Rectal smooth muscle tissue (tissue), 1 donor: ENCODE results near the gene CDA.

Experiments
- H3K27ac ChIP-seq: one replicate; pipeline ENCODE4 v1.7.0; 2013; ENCODE audit warnings: low read depth, low read length, inconsistent platforms
- H3K27me3 ChIP-seq: one replicate; pipeline ENCODE4 v1.7.0; 2013; ENCODE audit warnings: low read length; ENCODE audit not compliant: control insufficient read depth, insufficient read depth
- H3K36me3 ChIP-seq: one replicate; pipeline ENCODE4 v1.7.0; 2013; ENCODE audit warnings: low read length; ENCODE audit not compliant: control insufficient read depth, insufficient read depth
- H3K4me1 ChIP-seq: one replicate; pipeline ENCODE4 v1.7.0; 2013; ENCODE audit warnings: low read length; ENCODE audit not compliant: control insufficient read depth, insufficient read depth
- H3K4me3 ChIP-seq: one replicate; pipeline ENCODE4 v1.7.0; 2013; ENCODE audit warnings: low read length
- H3K9ac ChIP-seq: one replicate; pipeline ENCODE4 v1.7.0; 2013; ENCODE audit warnings: low read length

The CDA gene

DNA sequence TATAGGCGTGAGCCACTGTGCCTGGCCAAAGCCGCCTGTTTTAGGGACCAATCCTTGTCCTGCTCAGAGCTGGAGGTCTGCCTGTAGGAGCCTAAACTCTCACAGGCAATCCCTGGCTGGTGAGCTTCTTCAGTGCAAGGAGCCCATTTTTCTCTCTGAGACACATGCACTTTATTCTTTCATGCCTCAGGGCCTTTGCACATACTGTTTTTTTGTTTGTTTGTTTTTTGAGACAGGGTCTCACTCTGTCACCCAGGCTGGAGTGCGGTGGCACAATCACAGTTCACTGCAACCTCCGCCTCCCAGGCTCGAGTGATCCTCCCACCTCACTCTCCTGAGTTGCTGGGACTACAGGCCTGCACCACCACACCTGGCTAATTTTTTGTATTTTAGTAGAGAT, 22.8 kb downstream of the CDA start:
- no peak overlapping the region for H3K27ac ChIP-seq
- no peak overlapping the region for H3K9ac ChIP-seq
- H3K27me3 ChIP-seq: no peaks in the 10 kb centered on the region
- H3K4me1 ChIP-seq: peaks cover 3% of the 10 kb centered on the region
- no peaks in the 10 kb centered on the region for H3K36me3 ChIP-seq
- H3K4me3 ChIP-seq: no peak overlapping the region

GRCh38 chr1:20612221-20612746, 23.4 kb downstream of the CDA start:
- peaks cover 3% of the 10 kb centered on the region for H3K4me1 ChIP-seq
- H3K36me3 ChIP-seq: no peaks in the 10 kb centered on the region
- H3K9ac ChIP-seq: no peak overlapping the region
- H3K4me3 ChIP-seq: no peak overlapping the region
- H3K27me3 ChIP-seq: no peaks in the 10 kb centered on the region
- no peak overlapping the region for H3K27ac ChIP-seq

DNA sequence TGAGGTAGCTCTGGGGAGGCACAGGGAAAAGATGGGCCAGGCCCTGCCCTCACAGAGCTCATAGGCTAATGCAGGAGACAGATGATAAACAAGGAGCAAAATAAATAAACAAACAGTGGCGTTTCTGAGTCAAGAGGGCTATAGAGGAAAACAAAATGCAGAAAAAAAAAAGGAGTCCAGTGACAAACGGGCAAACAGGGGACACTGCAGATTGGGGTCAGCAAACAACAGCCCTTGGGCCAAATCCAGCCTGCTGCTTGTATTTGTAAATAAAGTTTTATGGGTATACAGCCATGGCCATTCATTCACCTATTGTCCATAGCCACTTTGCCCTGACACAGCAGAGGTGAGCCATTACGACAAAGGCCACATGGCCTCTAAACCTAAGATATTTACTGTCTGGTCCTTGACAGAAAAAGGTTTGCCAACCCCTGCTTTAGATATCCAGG, 25.3 kb downstream of the CDA start:
- Histone ChIP-seq H3K4me1 (peaks cover 3% of the 10 kb centered on the region), H3K36me3 (no peaks in the 10 kb centered on the region), H3K9ac (no peak overlapping the region), H3K27ac (peak overlapping the region; percentile 46), H3K4me3 (no peak overlapping the region), H3K27me3 (no peaks in the 10 kb centered on the region)

DNA sequence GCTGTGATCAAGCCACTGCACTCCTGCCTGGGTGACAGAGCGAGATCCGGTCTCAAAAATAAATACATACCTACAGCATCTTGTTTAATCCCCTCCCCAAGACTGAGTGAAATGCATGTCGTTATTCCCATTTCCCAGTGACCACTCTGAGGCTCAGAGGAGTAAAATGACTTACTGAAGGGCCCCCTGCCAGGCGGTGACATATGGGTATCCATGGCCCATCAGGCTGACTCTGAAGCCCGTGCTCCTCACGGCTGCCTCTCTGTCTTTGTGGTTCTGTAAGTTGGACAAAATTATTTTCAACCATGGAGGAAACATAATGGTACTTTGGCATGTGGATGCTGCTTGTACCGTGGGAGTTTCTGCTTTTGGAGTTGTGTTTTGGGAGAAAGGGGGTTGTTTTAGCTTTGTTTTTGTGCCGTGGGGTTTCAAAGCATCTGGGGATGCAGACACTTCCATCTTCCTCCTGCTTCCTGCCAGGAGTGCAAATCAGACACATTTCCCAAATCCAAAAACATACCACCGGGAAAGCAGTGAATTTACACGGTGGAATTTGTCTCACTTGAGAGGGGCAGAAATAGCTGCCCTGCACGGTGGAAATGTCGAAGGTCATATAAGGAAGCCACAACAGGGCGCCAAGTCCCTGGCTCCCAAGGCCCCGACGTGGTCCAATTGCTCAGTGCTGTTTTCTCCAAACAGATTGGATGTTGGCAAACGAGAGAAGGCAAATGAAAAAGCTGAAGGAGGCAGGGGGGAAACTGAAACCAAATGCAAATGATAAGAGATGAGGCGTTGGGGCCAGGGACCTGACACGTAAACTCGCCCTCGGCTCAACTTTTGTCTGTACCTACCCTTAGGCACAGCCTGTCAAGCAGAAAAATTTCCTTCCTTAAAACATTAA, 27.3 kb downstream of the CDA start:
- H3K27ac ChIP-seq: peak overlapping the region; percentile 30
- no peak overlapping the region for H3K4me3 ChIP-seq

DNA sequence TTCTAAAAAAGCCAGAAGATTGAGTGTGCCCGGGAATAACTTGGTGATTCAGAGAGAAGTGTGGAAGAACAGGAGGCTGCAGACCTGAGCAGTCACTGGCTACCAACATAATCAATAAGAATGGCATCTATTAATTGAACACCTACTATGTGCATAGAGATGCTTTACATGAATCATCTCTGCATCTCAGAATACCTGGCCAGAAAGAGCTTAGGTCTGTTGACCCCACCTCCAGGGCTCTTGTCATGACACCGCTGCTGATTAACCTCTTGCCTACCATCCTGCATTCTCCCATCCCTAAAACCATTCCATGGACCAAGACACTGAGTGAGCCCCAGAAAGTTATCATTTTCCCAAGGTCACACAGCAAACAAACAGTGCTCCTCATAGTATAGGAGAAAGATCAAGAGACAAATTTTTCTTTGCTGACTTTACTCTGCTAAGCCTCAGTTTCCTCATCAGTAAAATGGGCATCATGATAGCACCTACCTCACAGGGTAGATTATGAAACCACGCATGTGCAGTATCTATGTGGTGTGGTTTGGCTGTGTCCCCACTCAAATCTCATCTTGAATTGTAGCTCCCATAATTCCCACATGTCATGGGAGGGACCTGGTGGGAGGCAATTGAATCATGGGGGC, 28.1 kb downstream of the CDA start:
- Histone ChIP-seq H3K4me3 (no peak overlapping the region), H3K9ac (no peak overlapping the region), H3K27ac (peak overlapping the region; percentile 30), H3K27me3 (no peaks in the 10 kb centered on the region), H3K4me1 (peaks cover 3% of the 10 kb centered on the region), H3K36me3 (no peaks in the 10 kb centered on the region)

More for the DNA sequence above, 27.3 kb downstream of the CDA start:
- Histone ChIP-seq H3K27me3 (no peaks in the 10 kb centered on the region), H3K4me1 (peaks cover 3% of the 10 kb centered on the region), H3K9ac (no peak overlapping the region), H3K36me3 (no peaks in the 10 kb centered on the region)

DNA sequence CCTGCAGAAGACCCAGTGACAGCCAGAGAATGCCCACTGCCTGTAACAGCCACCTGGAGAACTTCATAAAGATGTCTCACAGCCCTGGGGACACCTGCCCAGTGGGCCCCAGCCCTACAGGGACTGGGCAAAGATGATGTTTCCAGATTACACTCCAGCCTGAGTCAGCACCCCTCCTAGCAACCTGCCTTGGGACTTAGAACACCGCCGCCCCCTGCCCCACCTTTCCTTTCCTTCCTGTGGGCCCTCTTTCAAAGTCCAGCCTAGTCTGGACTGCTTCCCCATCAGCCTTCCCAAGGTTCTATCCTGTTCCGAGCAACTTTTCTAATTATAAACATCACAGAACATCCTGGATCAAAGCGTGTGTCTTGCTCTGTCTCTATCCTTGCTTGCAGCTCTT, 29.7 kb downstream of the CDA start:
- Histone ChIP-seq H3K27me3 (no peaks in the 10 kb centered on the region), H3K4me1 (peaks cover 1% of the 10 kb centered on the region), H3K4me3 (no peak overlapping the region), H3K9ac (no peak overlapping the region), H3K36me3 (no peaks in the 10 kb centered on the region), H3K27ac (no peak overlapping the region)

- Histone ChIP-seq H3K9ac (no peak overlapping the region), H3K4me3 (no peak overlapping the region), H3K36me3 (no peaks in the 10 kb centered on the region), H3K27ac (no peak overlapping the region), H3K27me3 (no peaks in the 10 kb centered on the region), H3K4me1 (no peaks in the 10 kb centered on the region)
These were observed 31.1 kb downstream of the CDA start for GRCh38 chr1:20619999-20620398.

DNA sequence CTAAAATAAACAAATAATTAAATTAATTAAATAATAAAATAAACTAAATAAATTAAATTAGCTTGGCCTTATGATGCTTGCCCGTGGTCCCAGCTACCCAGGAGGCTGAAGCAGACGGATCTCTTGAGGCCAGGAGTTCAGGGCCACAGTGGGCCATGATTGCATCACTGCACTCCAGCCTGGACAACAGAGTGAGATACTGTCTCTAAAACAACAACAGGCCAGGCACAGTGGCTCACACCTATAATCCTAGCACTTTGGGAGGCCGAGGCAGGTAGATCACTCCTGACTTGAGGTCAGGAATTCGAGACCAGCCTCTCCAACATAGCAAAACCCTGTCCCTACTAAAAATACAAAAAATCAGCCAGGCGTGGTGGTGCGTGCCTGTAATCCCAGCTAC, 32.1 kb downstream of the CDA start:
- Histone ChIP-seq H3K27me3 (no peaks in the 10 kb centered on the region), H3K9ac (no peak overlapping the region), H3K4me1 (no peaks in the 10 kb centered on the region), H3K36me3 (no peaks in the 10 kb centered on the region), H3K4me3 (no peak overlapping the region), H3K27ac (no peak overlapping the region)

- no peaks in the 10 kb centered on the region for H3K27me3 ChIP-seq
- H3K27ac ChIP-seq: no peak overlapping the region
- no peak overlapping the region for H3K9ac ChIP-seq
- H3K4me1 ChIP-seq: no peaks in the 10 kb centered on the region
- no peak overlapping the region for H3K4me3 ChIP-seq
- H3K36me3 ChIP-seq: no peaks in the 10 kb centered on the region
These were observed 35.8 kb downstream of the CDA start for GRCh38 chr1:20624709-20625108.

GRCh38 chr1:20625176-20626097, 36.5 kb downstream of the CDA start:
- no peak overlapping the region for H3K27ac ChIP-seq

DNA sequence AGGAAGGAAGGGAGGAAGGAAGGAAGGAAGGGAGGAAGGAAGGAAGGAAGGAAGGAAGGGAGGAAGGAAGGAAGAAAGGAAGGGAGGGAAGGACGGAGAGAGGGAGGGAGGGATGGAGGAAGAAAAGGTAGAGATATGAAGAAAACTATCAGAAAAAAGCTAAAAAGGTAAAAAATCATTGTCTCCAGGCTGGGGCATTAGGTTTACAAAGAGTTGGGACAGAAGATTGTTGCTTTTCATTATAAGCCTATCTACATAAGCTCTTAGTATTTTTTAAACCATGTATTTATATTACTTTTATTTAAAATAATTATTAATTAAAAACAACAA, 37.2 kb downstream of the CDA start:
- H3K4me1 ChIP-seq: no peaks in the 10 kb centered on the region
- H3K27ac ChIP-seq: no peak overlapping the region
- H3K27me3 ChIP-seq: no peaks in the 10 kb centered on the region
- H3K9ac ChIP-seq: no peak overlapping the region
- no peaks in the 10 kb centered on the region for H3K36me3 ChIP-seq
- H3K4me3 ChIP-seq: no peak overlapping the region

More at GRCh38 chr1:20625176-20626097, 36.5 kb downstream of the CDA start:
- Histone ChIP-seq H3K4me3 (no peak overlapping the region), H3K36me3 (no peaks in the 10 kb centered on the region), H3K27me3 (no peaks in the 10 kb centered on the region), H3K4me1 (no peaks in the 10 kb centered on the region), H3K9ac (no peak overlapping the region)

DNA sequence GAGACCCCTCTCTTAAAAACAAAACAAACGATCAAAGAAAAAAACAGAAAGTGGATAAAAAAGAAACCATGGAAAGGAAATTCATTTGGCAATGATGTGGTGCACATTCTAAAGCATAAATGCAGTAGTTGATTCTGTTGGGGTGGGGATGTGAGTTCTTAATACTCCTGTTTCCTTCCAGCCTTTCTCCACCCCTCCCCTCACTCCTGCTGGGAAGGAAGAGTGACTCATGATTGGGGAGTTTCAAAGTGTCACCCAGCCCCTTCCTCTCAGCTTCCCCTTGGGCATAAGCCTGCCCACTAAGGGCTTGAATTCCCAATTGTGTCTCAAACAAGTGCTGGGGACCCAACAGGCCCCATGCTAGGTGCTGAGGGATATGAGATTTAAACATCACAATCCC, 37.6 kb downstream of the CDA start:
- Histone ChIP-seq H3K27ac (no peak overlapping the region), H3K4me3 (no peak overlapping the region), H3K36me3 (no peaks in the 10 kb centered on the region), H3K27me3 (no peaks in the 10 kb centered on the region), H3K4me1 (no peaks in the 10 kb centered on the region), H3K9ac (no peak overlapping the region)
